Measurements from ENCODE around the gene SOX4.

SOX4 gene

DNA sequence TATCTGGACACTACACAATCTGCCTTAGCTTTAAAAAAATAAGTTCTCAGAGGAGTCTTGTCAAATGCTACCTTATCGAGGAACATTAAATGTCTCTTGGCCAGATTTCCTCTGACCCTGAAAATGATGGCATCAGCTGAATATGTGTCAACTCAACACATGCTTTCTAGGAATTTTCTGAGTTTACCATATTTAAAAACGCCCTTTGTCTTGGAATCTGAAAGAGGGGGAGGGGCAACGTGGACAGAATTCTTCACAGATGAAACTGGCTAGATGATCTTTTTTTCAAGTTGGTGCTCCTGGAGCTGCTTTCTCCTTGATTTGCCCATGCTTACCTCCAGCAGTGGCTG is 5.1 kb downstream of the SOX4 start:
- H3K4me3 ChIP-seq (ENCODE audit: low read depth, low read length): peak overlapping the region; percentile 75
- DNase-seq (ENCODE audit: low read depth): no peak
- TF ChIP-seq POLR2A (IDR thresholded peaks at IDR 0.05; ENCODE audit: extremely low read depth, insufficient read length): no peak
- TF ChIP-seq, protein P1, sequence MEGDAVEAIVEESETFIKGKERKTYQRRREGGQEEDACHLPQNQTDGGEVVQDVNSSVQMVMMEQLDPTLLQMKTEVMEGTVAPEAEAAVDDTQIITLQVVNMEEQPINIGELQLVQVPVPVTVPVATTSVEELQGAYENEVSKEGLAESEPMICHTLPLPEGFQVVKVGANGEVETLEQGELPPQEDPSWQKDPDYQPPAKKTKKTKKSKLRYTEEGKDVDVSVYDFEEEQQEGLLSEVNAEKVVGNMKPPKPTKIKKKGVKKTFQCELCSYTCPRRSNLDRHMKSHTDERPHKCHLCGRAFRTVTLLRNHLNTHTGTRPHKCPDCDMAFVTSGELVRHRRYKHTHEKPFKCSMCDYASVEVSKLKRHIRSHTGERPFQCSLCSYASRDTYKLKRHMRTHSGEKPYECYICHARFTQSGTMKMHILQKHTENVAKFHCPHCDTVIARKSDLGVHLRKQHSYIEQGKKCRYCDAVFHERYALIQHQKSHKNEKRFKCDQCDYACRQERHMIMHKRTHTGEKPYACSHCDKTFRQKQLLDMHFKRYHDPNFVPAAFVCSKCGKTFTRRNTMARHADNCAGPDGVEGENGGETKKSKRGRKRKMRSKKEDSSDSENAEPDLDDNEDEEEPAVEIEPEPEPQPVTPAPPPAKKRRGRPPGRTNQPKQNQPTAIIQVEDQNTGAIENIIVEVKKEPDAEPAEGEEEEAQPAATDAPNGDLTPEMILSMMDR (IDR thresholded peaks at IDR 0.05; ENCODE audit: low read depth, low read length): no peak
- no peak for TF ChIP-seq MYC (IDR thresholded peaks at IDR 0.05; ENCODE audit: low read depth, low read length)
- TF ChIP-seq, protein P2, sequence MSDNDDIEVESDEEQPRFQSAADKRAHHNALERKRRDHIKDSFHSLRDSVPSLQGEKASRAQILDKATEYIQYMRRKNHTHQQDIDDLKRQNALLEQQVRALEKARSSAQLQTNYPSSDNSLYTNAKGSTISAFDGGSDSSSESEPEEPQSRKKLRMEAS (IDR thresholded peaks at IDR 0.05; ENCODE audit: low read depth, low read length): no peak

DNA sequence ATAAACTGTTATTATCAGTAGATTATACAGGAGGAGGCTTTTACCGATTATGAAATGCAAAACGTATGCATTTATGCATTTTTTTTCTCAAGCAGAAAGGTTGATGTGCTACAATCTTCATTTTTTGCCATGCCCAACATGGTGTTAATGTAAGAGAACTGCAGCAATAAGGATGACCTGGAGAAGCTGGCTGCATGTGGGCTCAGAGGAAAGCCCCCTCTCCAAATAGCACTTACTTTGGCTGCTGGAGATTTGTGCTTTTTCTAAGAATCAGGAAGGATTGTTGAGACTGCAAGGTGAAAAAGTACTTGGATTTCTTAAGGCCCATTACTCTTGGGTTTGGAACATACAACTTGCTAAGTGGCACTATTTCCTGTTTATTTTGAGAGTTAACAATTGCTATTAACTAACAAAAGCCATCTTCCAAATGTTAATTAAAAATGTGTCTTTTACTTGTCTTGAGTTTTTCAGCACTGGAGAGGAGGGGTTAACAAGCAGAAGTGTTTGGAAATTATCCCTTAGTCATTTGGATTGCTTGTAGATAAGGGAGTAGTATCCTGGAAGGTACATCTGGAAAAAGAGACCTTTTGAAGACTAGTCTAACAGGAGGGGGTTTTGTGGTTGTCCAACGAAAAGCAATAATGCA is 5.6 kb downstream of the SOX4 start:
- no peak for DNase-seq (ENCODE audit: low read depth)
- no peak overlapping the region for H3K4me3 ChIP-seq (ENCODE audit: low read depth, low read length)
- TF ChIP-seq, protein P2 (IDR thresholded peaks at IDR 0.05; ENCODE audit: low read depth, low read length): no peak
- TF ChIP-seq, protein P1 (IDR thresholded peaks at IDR 0.05; ENCODE audit: low read depth, low read length): no peak
- TF ChIP-seq POLR2A (IDR thresholded peaks at IDR 0.05; ENCODE audit: extremely low read depth, insufficient read length): no peak
- TF ChIP-seq MYC (IDR thresholded peaks at IDR 0.05; ENCODE audit: low read depth, low read length): no peak

DNA sequence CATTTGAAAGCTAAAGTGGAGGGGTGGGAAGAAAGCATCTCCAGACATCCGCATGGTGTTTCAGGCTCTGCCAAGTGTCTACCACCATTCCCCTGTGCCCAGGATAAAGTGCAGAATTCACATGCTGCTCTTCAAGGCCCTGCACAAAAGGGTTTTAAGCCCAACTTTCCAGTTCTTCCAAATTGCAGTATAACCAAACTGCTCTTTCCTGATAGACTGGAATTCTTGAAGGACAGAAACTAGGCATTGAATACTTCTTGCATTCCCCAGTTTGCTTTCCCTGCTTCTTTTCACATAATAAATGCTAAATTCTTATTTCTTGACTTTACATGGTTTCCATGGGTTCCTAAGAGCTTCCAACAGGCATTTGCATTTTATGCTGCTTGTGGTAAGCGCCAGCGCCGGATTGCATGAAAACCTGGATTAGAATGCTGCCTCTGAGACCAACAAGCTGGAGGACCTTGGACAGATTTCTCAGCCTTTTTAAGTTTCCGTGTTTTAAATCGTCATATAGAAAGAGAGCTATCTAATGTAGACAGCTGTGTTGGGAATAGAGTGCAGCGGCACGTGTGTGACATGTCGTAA is 7.9 kb downstream of the SOX4 start:
- H3K4me3 ChIP-seq (ENCODE audit: low read depth, low read length): no peak overlapping the region
- TF ChIP-seq, protein P2 (IDR thresholded peaks at IDR 0.05; ENCODE audit: low read depth, low read length): no peak
- TF ChIP-seq, protein P1 (IDR thresholded peaks at IDR 0.05; ENCODE audit: low read depth, low read length): no peak
- TF ChIP-seq MYC (IDR thresholded peaks at IDR 0.05; ENCODE audit: low read depth, low read length) (no peak), POLR2A (IDR thresholded peaks at IDR 0.05; ENCODE audit: extremely low read depth, insufficient read length) (no peak)
- DNase-seq (ENCODE audit: low read depth): no peak

DNA sequence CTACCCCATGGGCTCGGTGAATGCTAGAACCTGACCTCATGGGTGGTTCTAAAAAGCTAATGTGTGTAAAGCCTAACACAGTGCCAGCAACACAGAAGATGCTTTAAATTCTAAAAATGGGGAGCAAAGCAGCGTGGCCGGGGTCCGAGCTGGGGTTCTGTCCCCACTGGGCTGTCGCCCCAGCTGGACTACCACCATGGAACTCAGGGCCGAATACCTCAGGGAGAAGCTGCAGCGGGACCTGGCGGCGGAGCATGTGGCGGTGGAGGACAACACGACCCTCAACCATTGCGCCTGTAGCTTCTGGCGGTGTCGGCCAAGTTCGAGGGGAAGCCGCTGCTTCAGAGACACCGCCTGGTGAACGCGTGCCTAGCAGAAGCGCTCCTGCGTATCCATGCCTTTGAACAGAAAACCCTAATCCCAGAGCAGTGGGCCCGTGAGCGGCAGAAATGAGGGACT is 8.4 kb downstream of the SOX4 start:
- no peak for DNase-seq (ENCODE audit: low read depth)
- H3K4me3 ChIP-seq (ENCODE audit: low read depth, low read length): no peak overlapping the region
- TF ChIP-seq, protein P1 (IDR thresholded peaks at IDR 0.05; ENCODE audit: low read depth, low read length): no peak
- TF ChIP-seq POLR2A (IDR thresholded peaks at IDR 0.05; ENCODE audit: extremely low read depth, insufficient read length) (no peak), MYC (IDR thresholded peaks at IDR 0.05; ENCODE audit: low read depth, low read length) (no peak)
- TF ChIP-seq, protein P2 (IDR thresholded peaks at IDR 0.05; ENCODE audit: low read depth, low read length): no peak

DNA sequence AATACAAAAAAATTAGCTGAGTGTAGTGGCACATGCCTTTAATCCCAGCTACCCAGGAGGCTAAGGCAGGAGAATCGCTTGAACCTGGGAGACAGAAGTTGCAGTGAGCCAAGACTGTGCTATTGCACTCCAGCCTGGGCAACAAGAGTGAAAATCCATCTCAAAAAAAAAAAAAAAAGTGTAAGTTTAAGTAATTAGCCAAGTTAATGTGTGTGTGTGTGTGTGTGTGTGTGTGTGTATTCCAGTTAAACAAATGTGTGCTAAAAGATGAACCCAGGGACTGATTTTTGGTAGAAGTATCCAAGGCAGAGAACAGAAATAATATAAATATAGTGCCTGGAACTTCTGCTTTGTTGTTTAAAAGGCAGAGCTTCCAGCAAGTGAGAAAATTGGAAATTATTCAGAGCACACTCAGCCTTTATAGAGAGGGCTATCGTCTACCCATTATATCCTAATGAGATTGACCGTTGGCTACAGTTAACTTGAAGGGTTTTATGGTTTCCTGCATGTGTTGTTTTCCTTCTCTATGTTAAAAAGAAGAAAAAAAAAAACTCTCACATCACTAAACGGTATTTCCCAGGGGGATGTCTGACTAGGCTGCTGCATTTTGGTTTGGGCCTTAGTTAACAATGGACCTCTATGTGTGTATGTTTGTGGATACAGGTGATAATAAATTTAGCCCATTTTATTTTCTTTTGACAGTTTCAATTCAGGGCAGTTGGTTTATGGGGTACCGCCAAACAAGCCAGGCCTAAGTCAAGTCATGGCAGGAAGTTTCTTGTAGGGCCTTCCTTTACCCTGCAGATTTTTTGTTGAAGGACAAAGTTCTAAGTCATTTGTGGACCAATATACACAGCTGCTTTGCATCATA is 9.8 kb downstream of the SOX4 start:
- TF ChIP-seq, protein P2 (IDR thresholded peaks at IDR 0.05; ENCODE audit: low read depth, low read length): no peak
- TF ChIP-seq MYC (IDR thresholded peaks at IDR 0.05; ENCODE audit: low read depth, low read length) (no peak), POLR2A (IDR thresholded peaks at IDR 0.05; ENCODE audit: extremely low read depth, insufficient read length) (no peak)
- TF ChIP-seq, protein P1 (IDR thresholded peaks at IDR 0.05; ENCODE audit: low read depth, low read length): no peak
- H3K4me3 ChIP-seq (ENCODE audit: low read depth, low read length): no peak overlapping the region
- peak; percentile 21 for DNase-seq (ENCODE audit: low read depth)

Measured in NB4 (cell line).